ENCODE measurements around the gene DNMT3A. TPM values are rescaled to one million over a fixed set of nuclear protein-coding genes. Genes with fewer than 3 reads are reported as not detected.

Gene DNMT3A
- total RNA-seq, 1 donor from 2014 or later = 49.9 TPM

DNA sequence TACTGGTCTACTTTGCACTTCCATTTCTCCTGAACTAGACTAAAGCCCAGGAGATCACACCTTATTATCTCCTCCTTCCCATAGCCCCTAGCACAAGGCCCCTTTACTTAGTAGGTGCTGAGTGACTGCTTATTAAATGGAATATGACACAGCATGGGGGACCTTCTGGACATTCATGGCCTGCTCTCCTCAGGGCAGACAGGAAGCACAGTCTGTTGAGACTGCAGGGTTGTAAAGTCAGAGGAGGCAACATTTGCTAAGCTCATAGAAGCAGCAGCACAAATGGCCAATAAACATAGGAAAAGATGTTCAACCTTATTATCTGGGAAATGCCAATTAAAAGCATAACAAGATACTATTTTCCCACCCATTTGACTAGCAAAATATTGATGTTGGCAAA is 75.3 kb downstream of the DNMT3A start:
- no peak for DNase-seq
- TF ChIP-seq CTCF (IDR thresholded peaks at IDR 0.05) = no peak
- no peak for ATAC-seq (ENCODE audit: low read depth)
- ChIA-PET CTCF (no interaction called here), POLR2A (no interaction called here)
- H3K4me1 Mint-ChIP-seq = no peaks in the 10 kb centered on the region
- H3K36me3 Mint-ChIP-seq (ENCODE audit: low read depth) = peaks cover 42% of the 10 kb centered on the region
- no peaks in the 10 kb centered on the region for H3K9me3 Mint-ChIP-seq
- no peak overlapping the region for H3K4me3 Mint-ChIP-seq
- no peaks in the 10 kb centered on the region for H3K27me3 Mint-ChIP-seq
- intact Hi-C loops (cut with micrococcal nuclease) = no loop called here
- no peak overlapping the region for H3K27ac Mint-ChIP-seq

DNA sequence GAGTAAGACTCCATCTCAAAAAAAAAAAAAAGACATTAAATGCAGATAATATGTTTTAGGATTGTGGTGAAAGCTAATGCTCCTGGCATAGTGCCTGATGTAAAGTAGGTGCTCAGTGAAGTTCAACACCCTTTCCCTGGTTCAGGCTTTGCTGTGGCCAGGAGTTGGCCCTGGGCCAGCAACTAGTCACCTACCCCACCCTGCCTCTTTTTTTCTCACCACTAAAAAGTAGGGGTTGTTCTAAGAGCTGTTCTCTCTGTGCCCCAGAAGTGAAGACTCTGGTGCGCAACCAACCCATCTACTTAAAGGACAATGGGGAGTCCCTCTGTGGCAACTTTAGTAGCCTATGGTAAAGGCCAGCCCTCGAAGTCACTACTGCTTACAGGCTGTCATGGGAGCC is 75.9 kb downstream of the DNMT3A start:
- intact Hi-C loops (cut with micrococcal nuclease) = no loop called here
- ATAC-seq (ENCODE audit: low read depth) (no peak), DNase-seq (no peak)
- ChIA-PET CTCF (no interaction called here), POLR2A (interaction anchor here (0.6 to 0.7 kb wide), 2 partner anchors 43 to 810 kb away, joined by 3 read pairs; no protein-coding TSS in a partner anchor)
- TF ChIP-seq CTCF (IDR thresholded peaks at IDR 0.05) = no peak
- Mint-ChIP-seq H3K36me3 (ENCODE audit: low read depth) (peaks cover 38% of the 10 kb centered on the region), H3K4me3 (no peak overlapping the region), H3K27me3 (no peaks in the 10 kb centered on the region), H3K4me1 (no peaks in the 10 kb centered on the region), H3K9me3 (no peaks in the 10 kb centered on the region), H3K27ac (no peak overlapping the region)

DNA sequence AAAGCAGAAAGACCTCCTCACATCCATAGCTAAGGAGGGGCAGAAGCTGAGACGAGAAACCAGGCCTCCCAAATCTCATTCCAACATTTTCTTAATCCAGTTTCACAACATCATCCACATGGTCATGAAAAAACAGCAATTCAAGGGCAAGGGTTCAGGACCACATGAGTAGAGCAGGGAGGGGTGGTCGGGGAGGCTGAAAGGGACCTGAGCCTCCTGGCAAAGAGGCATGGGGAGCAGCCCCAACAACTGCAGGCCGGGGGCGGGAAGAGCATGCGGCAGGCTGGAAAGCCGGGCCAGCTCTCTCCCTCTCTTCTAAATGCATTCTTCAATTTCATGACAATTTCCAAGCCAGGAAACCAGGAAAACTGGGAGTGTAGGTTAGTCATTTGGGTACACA is 76.7 kb downstream of the DNMT3A start:
- Mint-ChIP-seq H3K27me3 (no peaks in the 10 kb centered on the region), H3K4me1 (no peaks in the 10 kb centered on the region), H3K36me3 (ENCODE audit: low read depth) (peaks cover 38% of the 10 kb centered on the region), H3K4me3 (no peak overlapping the region), H3K27ac (no peak overlapping the region), H3K9me3 (no peaks in the 10 kb centered on the region)
- TF ChIP-seq CTCF (IDR thresholded peaks at IDR 0.05) = no peak
- ChIA-PET CTCF (no interaction called here), POLR2A (interaction anchor here (0.7 kb wide), 1 partner anchor 42 kb away, joined by 3 read pairs; no protein-coding TSS in a partner anchor)
- ATAC-seq (ENCODE audit: low read depth) (no peak), DNase-seq (no peak)
- intact Hi-C loops (cut with micrococcal nuclease) = no loop called here

- H3K4me1 Mint-ChIP-seq = no peaks in the 10 kb centered on the region
- POLR2A ChIA-PET = no interaction called here
- DNase-seq (no peak), ATAC-seq (ENCODE audit: low read depth) (no peak)
- H3K4me3 Mint-ChIP-seq = no peak overlapping the region
- H3K36me3 Mint-ChIP-seq (ENCODE audit: low read depth) = peaks cover 21% of the 10 kb centered on the region
- no peaks in the 10 kb centered on the region for H3K9me3 Mint-ChIP-seq
- intact Hi-C loops (cut with micrococcal nuclease) = no loop called here
- CTCF ChIA-PET = no interaction called here
- H3K27ac Mint-ChIP-seq = no peak overlapping the region
- no peaks in the 10 kb centered on the region for H3K27me3 Mint-ChIP-seq
- TF ChIP-seq CTCF (IDR thresholded peaks at IDR 0.05) = no peak
Measured at GRCh38 chr2:25262288-25262687, 79.4 kb downstream of the DNMT3A start.

GRCh38 chr2:25259737-25260124 is 82.0 kb downstream of the DNMT3A start:
- peaks cover 19% of the 10 kb centered on the region for H3K36me3 Mint-ChIP-seq (ENCODE audit: low read depth)

More at GRCh38 chr2:25259737-25260124, 82.0 kb downstream of the DNMT3A start:
- no peak for TF ChIP-seq CTCF (IDR thresholded peaks at IDR 0.05)
- ChIA-PET POLR2A (no interaction called here), CTCF (no interaction called here)
- H3K27ac Mint-ChIP-seq = no peak overlapping the region
- no peaks in the 10 kb centered on the region for H3K4me1 Mint-ChIP-seq
- no peak for DNase-seq
- H3K27me3 Mint-ChIP-seq = no peaks in the 10 kb centered on the region
- no peak overlapping the region for H3K4me3 Mint-ChIP-seq
- intact Hi-C loops (cut with micrococcal nuclease) = no loop called here
- H3K9me3 Mint-ChIP-seq = no peaks in the 10 kb centered on the region
- no peak for ATAC-seq (ENCODE audit: low read depth)

Data from activated B cell treated with CpG ODN at 0.5 μM for 24 hours (primary cell).